Colonic mucosa (tissue), 4 donors: ENCODE results near the gene GRM1. TPM values are rescaled to one million over a fixed set of nuclear protein-coding genes. Genes with fewer than 3 reads are reported as not detected.

ENCODE experiments used
- DNase-seq: peaks from one replicate; pipeline ENCODE4 v3.0.0-alpha.2; 2020
- H3K27ac ChIP-seq: fragments of 200-600 bp; one replicate; pipeline ENCODE4 v1.8.0; 2021
- H3K27me3 ChIP-seq: fragments of 200-600 bp; one replicate; pipeline ENCODE4 v1.8.0; 2021
- H3K36me3 ChIP-seq: fragments of 200-600 bp; one replicate; pipeline ENCODE4 v1.8.0; 2021
- H3K4me1 ChIP-seq: fragments of 200-600 bp; one replicate; pipeline ENCODE4 v1.8.0; 2021; ENCODE audit warnings: mild to moderate bottlenecking
- H3K4me3 ChIP-seq: fragments of 200-600 bp; one replicate; pipeline ENCODE4 v1.8.0; 2021
- H3K9ac ChIP-seq, 2 donors: one replicate each; pipeline ENCODE4 v1.7.0; 2013; ENCODE audit warnings: control low read depth in 2 of 2, low read depth in 2 of 2, low read length in 2 of 2
- H3K9me3 ChIP-seq: fragments of 200-600 bp; one replicate; pipeline ENCODE4 v1.8.0; 2021
- intact Hi-C: fragments of 100-400 bp; cut with DNase I; formaldehyde crosslinking; loops from one replicate; pipeline ENCODE4 v1.14.1; 2022
- total RNA-seq, 2 donors: library from RNA; stranded (reverse); fragmentation: NEBNext Ultra II Directional in 1 of 2; extraction: Animal tissue kit (Norgen Biotek cat#: 25700) in 1 of 2; gene quantifications; one replicate each; pipeline ENCODE4 v1.2.1, GENCODE V29; 2021
- TF ChIP-seq, protein P1 (sequence below): fragments of 200-600 bp; IDR thresholded peaks from one replicate; pipeline ENCODE4 v1.8.0; 2022; ENCODE audit warnings: antibody characterized with exemption, mild to moderate bottlenecking
- donor health status: healthy.
- donor health status: DM: no; HTN: no; CAD: no.
- donor health status: DM: no; HTN: no; CAD: no.

GRM1 gene
- under 1 TPM in 1 of 2 donors, not detected in 1; 0.11 TPM for total RNA-seq

DNA sequence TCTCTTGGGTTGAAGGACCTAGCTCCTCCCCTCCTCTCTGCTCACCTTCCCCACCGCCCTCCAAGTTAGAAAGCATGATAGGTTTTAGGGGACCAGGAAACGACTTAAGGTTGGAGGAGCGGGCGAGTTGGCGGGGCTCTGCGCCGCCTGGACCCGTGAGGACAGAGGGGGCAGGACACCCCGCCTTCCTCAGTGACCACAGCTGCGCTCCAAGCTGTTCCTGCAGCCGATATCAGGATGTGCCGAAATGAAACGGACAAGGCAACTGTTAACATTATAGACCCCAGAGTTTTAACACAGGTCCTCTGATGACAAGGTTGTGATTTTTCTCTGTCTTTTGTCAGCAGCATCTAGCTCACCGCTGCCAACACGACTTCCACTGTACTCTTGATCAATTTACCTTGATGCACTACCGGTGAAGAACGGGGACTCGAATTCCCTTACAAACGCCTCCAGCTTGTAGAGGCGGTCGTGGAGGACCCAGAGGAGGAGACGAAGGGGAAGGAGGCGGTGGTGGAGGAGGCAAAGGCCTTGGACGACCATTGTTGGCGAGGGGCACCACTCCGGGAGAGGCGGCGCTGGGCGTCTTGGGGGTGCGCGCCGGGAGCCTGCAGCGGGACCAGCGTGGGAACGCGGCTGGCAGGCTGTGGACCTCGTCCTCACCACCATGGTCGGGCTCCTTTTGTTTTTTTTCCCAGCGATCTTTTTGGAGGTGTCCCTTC, at the start of gene GRM1:
TSS of gene GRM1 (plus strand) at position 212 of the 722 bp plus-strand sequence. CDS start at position 668, 456 bp downstream.
- no peaks in the 10 kb centered on the region for H3K36me3 ChIP-seq
- H3K27ac ChIP-seq, result no peak within 1 kb of the TSS
- TF ChIP-seq, protein P1, sequence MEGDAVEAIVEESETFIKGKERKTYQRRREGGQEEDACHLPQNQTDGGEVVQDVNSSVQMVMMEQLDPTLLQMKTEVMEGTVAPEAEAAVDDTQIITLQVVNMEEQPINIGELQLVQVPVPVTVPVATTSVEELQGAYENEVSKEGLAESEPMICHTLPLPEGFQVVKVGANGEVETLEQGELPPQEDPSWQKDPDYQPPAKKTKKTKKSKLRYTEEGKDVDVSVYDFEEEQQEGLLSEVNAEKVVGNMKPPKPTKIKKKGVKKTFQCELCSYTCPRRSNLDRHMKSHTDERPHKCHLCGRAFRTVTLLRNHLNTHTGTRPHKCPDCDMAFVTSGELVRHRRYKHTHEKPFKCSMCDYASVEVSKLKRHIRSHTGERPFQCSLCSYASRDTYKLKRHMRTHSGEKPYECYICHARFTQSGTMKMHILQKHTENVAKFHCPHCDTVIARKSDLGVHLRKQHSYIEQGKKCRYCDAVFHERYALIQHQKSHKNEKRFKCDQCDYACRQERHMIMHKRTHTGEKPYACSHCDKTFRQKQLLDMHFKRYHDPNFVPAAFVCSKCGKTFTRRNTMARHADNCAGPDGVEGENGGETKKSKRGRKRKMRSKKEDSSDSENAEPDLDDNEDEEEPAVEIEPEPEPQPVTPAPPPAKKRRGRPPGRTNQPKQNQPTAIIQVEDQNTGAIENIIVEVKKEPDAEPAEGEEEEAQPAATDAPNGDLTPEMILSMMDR, result no peak
- peaks cover 9% of the 10 kb centered on the region for H3K27me3 ChIP-seq
- H3K4me1 ChIP-seq, result no peaks in the 10 kb centered on the region
- intact Hi-C loops, result no loop called here
- no peak for DNase-seq
- H3K4me3 ChIP-seq, result no peak within 1 kb of the TSS
- H3K9ac ChIP-seq, result no peak within 1 kb of the TSS
- H3K9me3 ChIP-seq, result no peaks in the 10 kb centered on the region

DNA sequence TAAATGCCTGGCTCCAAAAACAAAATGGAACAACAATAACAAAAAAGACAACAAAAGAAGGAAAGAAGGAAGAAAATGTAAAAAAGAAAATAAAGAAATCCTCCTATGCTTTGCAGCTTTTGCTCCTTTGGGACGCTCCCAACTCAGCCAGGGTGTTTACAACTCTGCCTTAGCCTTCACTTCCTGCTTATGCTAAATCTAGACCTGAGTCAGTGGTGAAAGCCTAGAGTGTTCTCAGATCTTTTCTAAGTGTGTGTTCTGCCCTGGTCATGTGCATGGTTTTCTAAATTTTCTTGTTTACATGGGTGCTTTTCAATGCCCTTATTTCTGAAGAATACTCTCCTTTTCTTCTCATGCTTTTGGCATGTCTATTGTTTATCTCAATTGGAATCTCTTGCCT, 19.5 kb upstream of the GRM1 start:
- H3K4me3 ChIP-seq, result no peak overlapping the region
- no peak overlapping the region for H3K27ac ChIP-seq

DNA sequence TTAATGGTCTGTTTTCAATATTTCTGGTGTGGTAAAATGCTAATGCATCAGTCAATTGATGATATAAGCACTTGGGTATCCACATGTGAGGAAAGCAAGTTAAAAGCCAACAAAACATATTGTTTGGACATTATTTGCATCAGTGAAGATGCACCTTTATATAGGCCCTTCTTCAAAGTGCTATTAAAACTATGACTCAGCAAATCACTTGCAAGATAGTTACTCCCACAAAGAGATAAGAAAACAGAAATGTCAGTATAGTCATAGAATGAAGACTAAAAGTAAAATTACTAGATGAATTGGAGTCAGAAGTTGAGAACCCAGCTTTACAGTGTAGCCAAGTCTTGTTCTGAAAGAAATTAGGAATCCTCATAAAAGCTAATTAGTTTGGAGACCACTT, 14.6 kb upstream of the GRM1 start:
- H3K27ac ChIP-seq, result no peak overlapping the region
- H3K4me3 ChIP-seq, result no peak overlapping the region
- no peaks in the 10 kb centered on the region for H3K4me1 ChIP-seq
- intact Hi-C loops, result no loop called here
- TF ChIP-seq, protein P1, result no peak
- no peaks in the 10 kb centered on the region for H3K27me3 ChIP-seq
- H3K9me3 ChIP-seq, result no peaks in the 10 kb centered on the region
- DNase-seq, result no peak
- no peak overlapping the region for H3K9ac ChIP-seq
- H3K36me3 ChIP-seq, result no peaks in the 10 kb centered on the region

More for the DNA sequence above, 19.5 kb upstream of the GRM1 start:
- Histone ChIP-seq H3K9me3 (no peaks in the 10 kb centered on the region), H3K27me3 (no peaks in the 10 kb centered on the region), H3K4me1 (no peaks in the 10 kb centered on the region), H3K36me3 (no peaks in the 10 kb centered on the region), H3K9ac (no peak overlapping the region)
- TF ChIP-seq, protein P1, result no peak
- intact Hi-C loops, result no loop called here
- no peak for DNase-seq

DNA sequence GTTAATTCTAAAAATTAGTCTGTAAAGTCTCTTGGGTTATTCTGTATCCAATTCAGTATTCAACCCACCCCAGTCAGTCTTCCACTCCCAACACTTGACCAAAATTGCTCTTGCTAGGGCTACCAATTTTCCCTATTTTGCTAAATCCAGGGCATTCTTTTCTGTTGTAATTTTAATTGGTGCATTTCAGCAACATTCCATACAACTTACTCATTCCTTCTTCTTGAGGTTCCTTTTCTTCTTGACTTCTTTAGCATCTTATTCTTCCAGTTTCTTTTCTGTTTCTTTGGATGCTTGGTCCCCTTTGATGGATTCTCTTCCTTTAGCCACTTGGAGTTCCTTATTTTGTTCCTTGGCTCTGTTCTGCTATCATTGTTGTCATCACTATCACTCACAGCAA, 11.2 kb upstream of the GRM1 start:
- intact Hi-C loops, result no loop called here
- Histone ChIP-seq H3K9me3 (no peaks in the 10 kb centered on the region), H3K27me3 (no peaks in the 10 kb centered on the region), H3K36me3 (no peaks in the 10 kb centered on the region), H3K4me1 (no peaks in the 10 kb centered on the region), H3K9ac (no peak overlapping the region), H3K4me3 (no peak overlapping the region), H3K27ac (no peak overlapping the region)
- TF ChIP-seq, protein P1, result no peak
- no peak for DNase-seq

DNA sequence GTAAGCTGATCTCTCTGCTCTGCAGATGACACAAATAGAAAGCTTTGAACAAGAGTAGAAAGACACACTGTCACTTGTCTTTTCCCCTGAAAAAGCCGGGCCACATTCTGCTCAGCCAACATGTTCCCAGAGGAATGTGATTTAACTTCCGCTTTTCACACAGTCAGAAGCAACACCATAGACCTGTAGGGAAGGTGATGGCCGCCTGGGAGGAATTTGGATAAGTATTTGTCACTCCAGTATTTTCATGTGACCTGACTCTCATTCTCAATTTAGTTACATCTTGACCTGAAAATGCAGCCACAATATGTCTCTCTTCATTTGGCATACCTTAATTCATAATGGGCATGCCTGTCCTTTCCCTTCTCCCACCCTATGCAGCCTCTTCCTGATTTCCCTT, 2.0 kb upstream of the GRM1 start:
- H3K4me3 ChIP-seq, result no peak overlapping the region
- DNase-seq, result no peak
- no peaks in the 10 kb centered on the region for H3K9me3 ChIP-seq
- H3K36me3 ChIP-seq, result no peaks in the 10 kb centered on the region
- H3K27me3 ChIP-seq, result peaks cover 9% of the 10 kb centered on the region
- H3K27ac ChIP-seq, result no peak overlapping the region
- H3K9ac ChIP-seq, result no peak overlapping the region
- TF ChIP-seq, protein P1, result no peak
- intact Hi-C loops, result no loop called here
- H3K4me1 ChIP-seq, result no peaks in the 10 kb centered on the region
